HG03460 (cell line): ENCODE data around the gene FCN1.
"Not testable (repeated sequence)": the region's sequence is repeated elsewhere in the genome, so short reads cannot be mapped to it uniquely, and the experiment has no call there.

Experiments used
- ATAC-seq: cut with Tn5 transposase; IDR thresholded peaks from one replicate; pipeline ENCODE4 v1.9.1; 2021; ENCODE audit not compliant: unreplicated experiment

Gene FCN1

DNA sequence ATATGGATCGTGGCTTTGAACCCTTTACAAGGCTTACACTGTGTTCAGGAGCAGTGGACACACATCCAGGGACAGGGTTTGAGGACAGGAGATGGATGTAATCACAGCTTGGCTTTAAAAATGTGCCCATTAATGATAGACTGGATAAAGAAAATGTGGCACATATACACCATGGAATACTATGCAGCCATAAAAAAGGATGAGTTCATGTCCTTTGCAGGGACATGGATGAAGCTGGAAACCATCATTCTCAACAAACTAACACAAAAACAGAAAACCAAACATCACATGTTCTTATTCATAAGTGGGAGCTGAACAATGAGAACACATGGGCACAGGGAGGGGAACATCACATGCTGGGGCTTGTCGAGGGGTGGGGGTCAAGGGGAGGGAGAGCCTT, 60.3 kb downstream of the FCN1 start:
- not testable (repeated sequence) for ATAC-seq

DNA sequence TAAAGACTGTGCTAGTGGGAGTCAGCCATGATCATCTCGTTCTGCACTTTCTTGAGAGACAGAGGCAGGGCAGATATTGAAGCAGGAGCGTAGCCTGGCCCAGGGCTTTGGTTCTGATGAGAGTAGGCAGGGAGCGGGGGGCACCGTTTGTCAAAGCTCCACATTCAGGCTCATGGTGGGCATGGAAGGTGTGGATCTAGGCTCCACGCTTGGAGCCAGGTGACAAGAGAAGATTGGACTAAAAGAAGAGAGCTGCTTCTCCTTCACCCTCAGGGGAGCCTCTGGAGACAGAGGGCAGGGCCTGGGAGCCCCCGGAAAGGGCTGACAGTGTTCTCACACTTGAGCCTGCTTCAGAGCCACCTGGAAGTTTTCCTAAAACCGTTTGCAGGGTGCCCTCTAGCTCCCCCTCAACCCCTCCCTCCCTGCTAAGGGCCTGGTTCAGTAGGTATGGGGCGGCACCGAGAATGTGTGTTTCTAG, 61.8 kb downstream of the FCN1 start:
- no peak for ATAC-seq
